H9 (cell line): ENCODE results near the gene FOXC2. TPM values are rescaled to one million over a fixed set of nuclear protein-coding genes. Genes with fewer than 3 reads are reported as not detected.

Experiments used
- DNase-seq: peaks from one replicate; pipeline ENCODE4 v3.0.0-alpha.2; 2017
- H2AFZ ChIP-seq: one replicate; pipeline ENCODE4 v1.6.1; 2013; ENCODE audit warnings: mild to moderate bottlenecking, low read length, control low read depth, moderate library complexity
- H2AK5ac ChIP-seq: 2 replicates; pipeline ENCODE4 v1.6.1; 2013; ENCODE audit warnings: low read length, control low read depth, mixed read lengths; ENCODE audit not compliant: insufficient read length
- H2BK120ac ChIP-seq: one replicate; pipeline ENCODE4 v1.6.1; 2013; ENCODE audit warnings: low read depth, mild to moderate bottlenecking, low read length, control low read depth, inconsistent platforms; ENCODE audit not compliant: poor library complexity, severe bottlenecking
- H2BK12ac ChIP-seq: 2 replicates; pipeline ENCODE4 v1.6.1; 2013; ENCODE audit warnings: low read length, control low read depth, mixed read lengths, low read depth; ENCODE audit not compliant: insufficient read length
- H2BK15ac ChIP-seq: 2 replicates; pipeline ENCODE4 v1.6.1; 2013; ENCODE audit warnings: low read depth, low read length, control low read depth
- H2BK20ac ChIP-seq: one replicate; pipeline ENCODE4 v1.6.1; 2013; ENCODE audit warnings: low read depth, mild to moderate bottlenecking, low read length, control low read depth, inconsistent platforms; ENCODE audit not compliant: poor library complexity, severe bottlenecking
- H2BK5ac ChIP-seq: 2 replicates; pipeline ENCODE4 v1.6.1; 2013; ENCODE audit warnings: low read length, control low read depth, mixed read lengths; ENCODE audit not compliant: insufficient read length
- H3K14ac ChIP-seq: 2 replicates; pipeline ENCODE4 v1.6.1; 2013; ENCODE audit warnings: low read length, control low read depth; ENCODE audit not compliant: insufficient read depth
- H3K18ac ChIP-seq: 2 replicates; pipeline ENCODE4 v1.6.1; 2013; ENCODE audit warnings: low read depth, mild to moderate bottlenecking, mixed read lengths, low read length, control low read depth; ENCODE audit not compliant: insufficient read length
- H3K23ac ChIP-seq: 2 replicates; pipeline ENCODE4 v1.6.1; 2013; ENCODE audit warnings: low read length, control low read depth, mixed read lengths, low read depth; ENCODE audit not compliant: insufficient read length
- H3K23me2 ChIP-seq: 2 replicates; pipeline ENCODE4 v1.6.1; 2013; ENCODE audit warnings: low read depth, mild to moderate bottlenecking, mixed read lengths, low read length, control low read depth; ENCODE audit not compliant: insufficient read length, poor library complexity, severe bottlenecking
- H3K27ac ChIP-seq: 2 replicates; pipeline ENCODE4 v1.5.1; 2013; ENCODE audit warnings: low read length, control low read depth, mixed read lengths, low read depth; ENCODE audit not compliant: insufficient read length
- H3K27me3 ChIP-seq: 2 replicates; pipeline ENCODE4 v1.6.1; 2013; ENCODE audit warnings: low read length, control low read depth, inconsistent platforms; ENCODE audit not compliant: insufficient read depth
- H3K4ac ChIP-seq: 2 replicates; pipeline ENCODE4 v1.6.1; 2013; ENCODE audit warnings: low read depth, mild to moderate bottlenecking, control low read depth, inconsistent platforms, low read length, moderate library complexity
- H3K4me1 ChIP-seq: 2 replicates; pipeline ENCODE4 v1.6.1; 2013; ENCODE audit warnings: low read length, control low read depth, inconsistent platforms; ENCODE audit not compliant: insufficient read depth
- H3K4me2 ChIP-seq: 2 replicates; pipeline ENCODE4 v1.6.1; 2013; ENCODE audit warnings: low read length, control low read depth, mixed read lengths; ENCODE audit not compliant: insufficient read length, insufficient read depth
- H3K56ac ChIP-seq: 2 replicates; pipeline ENCODE4 v1.6.1; 2013; ENCODE audit warnings: low read depth, mild to moderate bottlenecking, mixed read lengths, low read length, control low read depth; ENCODE audit not compliant: insufficient read length
- H3K79me1 ChIP-seq: 2 replicates; pipeline ENCODE4 v1.6.1; 2013; ENCODE audit warnings: low read depth, mild to moderate bottlenecking, moderate library complexity, low read length, control low read depth, inconsistent platforms; ENCODE audit not compliant: insufficient read depth, poor library complexity, severe bottlenecking
- H3K79me2 ChIP-seq: 2 replicates; pipeline ENCODE4 v1.6.1; 2013; ENCODE audit warnings: low read length, control low read depth, inconsistent platforms; ENCODE audit not compliant: insufficient read depth
- H3K9ac ChIP-seq: 2 replicates; pipeline ENCODE4 v1.6.1; 2013; ENCODE audit warnings: low read length, control low read depth, mixed read lengths; ENCODE audit not compliant: insufficient read length; ENCODE audit errors: extremely low read depth
- H3K9me3 ChIP-seq: one replicate; pipeline ENCODE4 v1.6.1; 2013; ENCODE audit warnings: low read depth, low read length, inconsistent platforms; ENCODE audit not compliant: control insufficient read depth
- H3T11ph ChIP-seq: one replicate; pipeline ENCODE4 v1.6.1; 2013; ENCODE audit warnings: mild to moderate bottlenecking, low read length, control low read depth, inconsistent platforms
- H4K20me1 ChIP-seq: one replicate; pipeline ENCODE4 v1.6.1; 2013; ENCODE audit not compliant: control insufficient read depth, insufficient read length, insufficient read depth
- H4K5ac ChIP-seq: 2 replicates; pipeline ENCODE4 v1.6.1; 2013; ENCODE audit warnings: low read depth, mild to moderate bottlenecking, mixed read lengths, low read length, control low read depth; ENCODE audit not compliant: insufficient read length
- H4K8ac ChIP-seq: replicated peaks from 2 replicates; pipeline ENCODE4 v1.6.1; 2013; ENCODE audit warnings: low read length, control low read depth, mixed read lengths, low read depth; ENCODE audit not compliant: insufficient read length
- H4K91ac ChIP-seq: 2 replicates; pipeline ENCODE4 v1.6.1; 2013; ENCODE audit warnings: low read depth, mild to moderate bottlenecking, moderate library complexity, mixed read lengths, low read length, control low read depth; ENCODE audit not compliant: insufficient read length
- H3K27ac Mint-ChIP-seq, 3 experiments: 2 replicates in 2 of 3; 3 replicates in 1 of 3; pipeline ENCODE4 v1.8.0; 2020 to 2021; ENCODE audit warnings: mixed read lengths in 3 of 3, mild to moderate bottlenecking in 1 of 3, moderate library complexity in 1 of 3
- H3K27me3 Mint-ChIP-seq: 2 replicates; pipeline ENCODE4 v1.8.0; 2021; ENCODE audit warnings: low read depth, mild to moderate bottlenecking, moderate library complexity, mixed read lengths
- H3K36me3 Mint-ChIP-seq, 3 experiments: 2 replicates in 2 of 3; 3 replicates in 1 of 3; pipeline ENCODE4 v1.8.0; 2020 to 2021; ENCODE audit warnings: low read depth in 3 of 3, mixed read lengths in 3 of 3; ENCODE audit not compliant: insufficient read depth in 1 of 3
- H3K4me1 Mint-ChIP-seq, 2 experiments: 2 replicates each; pipeline ENCODE4 v1.8.0; 2020; ENCODE audit warnings: mixed read lengths in 2 of 2
- H3K4me3 Mint-ChIP-seq, 2 experiments: 2 replicates in 1 of 2; 3 replicates in 1 of 2; pipeline ENCODE4 v1.8.0; 2020 to 2021; ENCODE audit warnings: mild to moderate bottlenecking in 2 of 2, mixed read lengths in 2 of 2, moderate library complexity in 1 of 2
- H3K9me3 Mint-ChIP-seq, 2 experiments: 2 replicates in 1 of 2; 3 replicates in 1 of 2; pipeline ENCODE4 v1.8.0; 2020; ENCODE audit warnings: mild to moderate bottlenecking in 2 of 2, mixed read lengths in 2 of 2, moderate library complexity in 1 of 2
- CTCF ChIP-seq: fragments of 200-600 bp; sonication (generic); conservative IDR thresholded peaks from 3 replicates; pipeline ENCODE4 v1.8.0; 2021; ENCODE audit warnings: antibody characterized with exemption, mild to moderate bottlenecking
- WGBS: extraction: QIAGEN DNeasy Blood & Tissue Kit; methylation state at CpG from one replicate; pipeline ENCODE4 v1.1.7; 2013; ENCODE audit warnings: missing lambda C conversion rate, low lambda C conversion rate, mixed read lengths; ENCODE audit not compliant: insufficient read length; ENCODE audit errors: extremely low coverage; 5-methylcytosine and 5-hydroxymethylcytosine counted together
- total RNA-seq: library from RNA; stranded (reverse); gene quantifications from 2 replicates; pipeline ENCODE4 v1.2.1, GENCODE V29; 2021

FOXC2 gene
- total RNA-seq, 1 experiment from 2014 or later, result not detected

GRCh38 chr16:86559802-86560305 lies 6.8 kb upstream of the FOXC2 start:
- Histone ChIP-seq H3K79me1 (no peaks in the 10 kb centered on the region), H2AK5ac (no peak overlapping the region), H2BK20ac (no peak overlapping the region), H3K79me2 (no peaks in the 10 kb centered on the region), H4K8ac (no peak overlapping the region), H3K4me1 (no peaks in the 10 kb centered on the region), H4K5ac (no peak overlapping the region), H3K23ac (no peak overlapping the region), H3K27ac (no peak overlapping the region), H4K20me1 (no peaks in the 10 kb centered on the region), H3K9me3 (no peaks in the 10 kb centered on the region), H2BK15ac (no peak overlapping the region), H3K4me2 (no peak overlapping the region), H2BK120ac (no peak overlapping the region), H3K56ac (no peak overlapping the region), H3K18ac (no peak overlapping the region), H2AFZ (no peak overlapping the region), H3K23me2 (peaks cover 12% of the 10 kb centered on the region), H4K91ac (no peak overlapping the region), H3K27me3 (peaks cover 7% of the 10 kb centered on the region), H2BK12ac (no peak overlapping the region), H3K4ac (no peak overlapping the region), H3K14ac (no peak overlapping the region), H2BK5ac (no peak overlapping the region), H3K9ac (no peak overlapping the region), H3T11ph (no peak overlapping the region)
- peaks cover 0 to 3% of the 10 kb centered on the region in 2 experiments; a peak in 1 of 5 replicates for H3K9me3 Mint-ChIP-seq
- no CpG with 5 or more reads among the region's 9 CpGs for WGBS
- H3K4me3 Mint-ChIP-seq, result no peak overlapping the region
- H3K27me3 Mint-ChIP-seq, result peaks cover 29% of the 10 kb centered on the region
- no peak overlapping the region for H3K27ac Mint-ChIP-seq
- H3K36me3 Mint-ChIP-seq, result no peaks in the 10 kb centered on the region
- peaks cover 12 to 25% of the 10 kb centered on the region in 2 experiments for H3K4me1 Mint-ChIP-seq
- DNase-seq, result no peak
- no peak for TF ChIP-seq CTCF
